HT1080 (cell line): ENCODE results near the gene PIK3CA. TPM values are rescaled to one million over a fixed set of nuclear protein-coding genes. Genes with fewer than 3 reads are reported as not detected.

ENCODE experiments used
- small RNA-seq: library from RNA; depleted of rRNA; stranded (forward); fragments of <200 nt; gene quantifications from one replicate; pipeline ENCODE3, GENCODE V24; 2014
- total RNA-seq: library from RNA; depleted of rRNA; stranded (reverse); fragments of >200 nt; shearing (Covaris generic); gene quantifications from 2 replicates; pipeline ENCODE4 v1.2.3, GENCODE V29; 2014; rRNA removed

The PIK3CA gene
- total RNA-seq, 1 experiment from 2014 or later: 23.6 TPM

Small RNA genes within 50 kb of the gene (small RNA-seq; reads per million reads assigned to genes)
- not detected for gene RF00402

Other genes starting within 250 kb of the PIK3CA start
- 16.6 and 17.0 TPM in 2 replicates for gene ZMAT3, start 76.5 kb upstream of the PIK3CA start, total RNA-seq
- gene KCNMB3, start 102.8 kb downstream of the PIK3CA start, total RNA-seq: 0.23 and 0.45 TPM in 2 replicates
- gene ZNF639, start 174.7 kb downstream of the PIK3CA start, total RNA-seq: 102 and 105 TPM in 2 replicates
- 45.8 and 46.3 TPM in 2 replicates for gene MFN1, start 199.4 kb downstream of the PIK3CA start, total RNA-seq